Jurkat, Clone E6-1 (cell line): Measurements from ENCODE around the gene PTTG1.

Experiments used
- DNase-seq: peaks from one replicate; pipeline ENCODE4 v3.0.0-alpha.2; 2011; ENCODE audit warnings: low read depth, low spot score
- H3K4me3 ChIP-seq: 2 replicates; pipeline ENCODE4 v1.5.1; 2011; ENCODE audit warnings: mild to moderate bottlenecking, low read length, control low read depth, moderate library complexity

The PTTG1 gene

GRCh38 chr5:160449458-160449857, 27.8 kb downstream of the PTTG1 start:
- no peak overlapping the region for H3K4me3 ChIP-seq
- no peak for DNase-seq

- no peak overlapping the region for H3K4me3 ChIP-seq
- DNase-seq, result no peak
Measured at GRCh38 chr5:160450164-160450932, 28.7 kb downstream of the PTTG1 start.

GRCh38 chr5:160451281-160451680, 29.6 kb downstream of the PTTG1 start:
- no peak overlapping the region for H3K4me3 ChIP-seq
- DNase-seq, result no peak

- H3K4me3 ChIP-seq, result no peak overlapping the region
- DNase-seq, result no peak
Measured at GRCh38 chr5:160452036-160452435, 30.4 kb downstream of the PTTG1 start.

GRCh38 chr5:160452795-160453194, 31.1 kb downstream of the PTTG1 start:
- DNase-seq, result no peak

GRCh38 chr5:160453751-160454150, 32.1 kb downstream of the PTTG1 start:
- no peak for DNase-seq
- no peak overlapping the region for H3K4me3 ChIP-seq

More at GRCh38 chr5:160452795-160453194, 31.1 kb downstream of the PTTG1 start:
- no peak overlapping the region for H3K4me3 ChIP-seq

GRCh38 chr5:160455600-160455999, 33.9 kb downstream of the PTTG1 start:
- no peak for DNase-seq
- H3K4me3 ChIP-seq, result no peak overlapping the region

- no peak overlapping the region for H3K4me3 ChIP-seq
- DNase-seq, result no peak
Measured at GRCh38 chr5:160456480-160457177, 35.0 kb downstream of the PTTG1 start.

- H3K4me3 ChIP-seq, result no peak overlapping the region
- no peak for DNase-seq
Measured at GRCh38 chr5:160457252-160457651, 35.6 kb downstream of the PTTG1 start.

- no peak for DNase-seq
- H3K4me3 ChIP-seq, result no peak overlapping the region
Measured at GRCh38 chr5:160458806-160459800, 37.4 kb downstream of the PTTG1 start.

GRCh38 chr5:160460377-160461049, 38.9 kb downstream of the PTTG1 start:
- no peak for DNase-seq

GRCh38 chr5:160461378-160461777, 39.7 kb downstream of the PTTG1 start:
- DNase-seq, result no peak
- H3K4me3 ChIP-seq, result no peak overlapping the region

More at GRCh38 chr5:160460377-160461049, 38.9 kb downstream of the PTTG1 start:
- no peak overlapping the region for H3K4me3 ChIP-seq

- H3K4me3 ChIP-seq, result no peak overlapping the region
- DNase-seq, result no peak
Measured at GRCh38 chr5:160462167-160462566, 40.5 kb downstream of the PTTG1 start.

- H3K4me3 ChIP-seq, result no peak overlapping the region
- no peak for DNase-seq
Measured at GRCh38 chr5:160463227-160463626, 41.6 kb downstream of the PTTG1 start.

GRCh38 chr5:160463740-160464465, 42.2 kb downstream of the PTTG1 start:
- DNase-seq, result no peak

GRCh38 chr5:160464466-160464797, 42.8 kb downstream of the PTTG1 start:
- no peak for DNase-seq
- no peak overlapping the region for H3K4me3 ChIP-seq

More at GRCh38 chr5:160463740-160464465, 42.2 kb downstream of the PTTG1 start:
- no peak overlapping the region for H3K4me3 ChIP-seq

- no peak for DNase-seq
- H3K4me3 ChIP-seq, result no peak overlapping the region
Measured at GRCh38 chr5:160466116-160466515, 44.5 kb downstream of the PTTG1 start.

- no peak for DNase-seq
- no peak overlapping the region; the same call in 1 of the 2 replicates for H3K4me3 ChIP-seq
Measured at GRCh38 chr5:160466889-160467554, 45.4 kb downstream of the PTTG1 start.
